Fibroblast of the conjunctiva (primary cell): ENCODE results near the gene SCAMP5.

Experiments used
- DNase-seq: peaks from one replicate; pipeline ENCODE4 v3.0.0-alpha.2; 2010; ENCODE audit warnings: low read depth

SCAMP5 gene

GRCh38 chr15:75070674-75071073 lies 75.3 kb downstream of the SCAMP5 start:
- DNase-seq, result no peak
